AG04449 (cell line): ENCODE measurements around the gene ATAD2B.

Experiments used
- CTCF ChIA-PET: fragments of 350-600 bp; formaldehyde crosslinking; extraction: SDS; loops from one replicate; lab custom pipeline; 2021; ENCODE audit warnings: antibody characterized with exemption; lab: Yijun Ruan, JAX
- POLR2A ChIA-PET: fragments of 400-600, 350-600 bp; formaldehyde crosslinking; extraction: SDS; loops from one replicate; lab custom pipeline; 2020; ENCODE audit warnings: antibody characterized with exemption, inconsistent platforms; lab: Yijun Ruan, JAX
- DNase-seq: peaks from one replicate; pipeline ENCODE4 v3.0.0-alpha.2; 2010; ENCODE audit warnings: low read depth, low spot score
- H3K4me3 ChIP-seq: 2 replicates; pipeline ENCODE4 v1.5.1; 2011; ENCODE audit warnings: low read depth, mild to moderate bottlenecking, control low read depth, low read length
- TF ChIP-seq, protein P1 (sequence below): IDR thresholded peaks from one replicate; pipeline ENCODE4 v1.5.1; 2011; ENCODE audit warnings: mild to moderate bottlenecking, moderate library complexity, low read length, control low read depth, inconsistent platforms; ENCODE audit not compliant: insufficient read depth; ENCODE audit errors: missing control alignments

The ATAD2B gene

GRCh38 chr2:23700627-23701026 is 226.3 kb downstream of the ATAD2B start:
- ChIA-PET CTCF (no interaction called here), POLR2A (no interaction called here)
- no peak for DNase-seq
- no peak overlapping the region for H3K4me3 ChIP-seq
- TF ChIP-seq, protein P1, sequence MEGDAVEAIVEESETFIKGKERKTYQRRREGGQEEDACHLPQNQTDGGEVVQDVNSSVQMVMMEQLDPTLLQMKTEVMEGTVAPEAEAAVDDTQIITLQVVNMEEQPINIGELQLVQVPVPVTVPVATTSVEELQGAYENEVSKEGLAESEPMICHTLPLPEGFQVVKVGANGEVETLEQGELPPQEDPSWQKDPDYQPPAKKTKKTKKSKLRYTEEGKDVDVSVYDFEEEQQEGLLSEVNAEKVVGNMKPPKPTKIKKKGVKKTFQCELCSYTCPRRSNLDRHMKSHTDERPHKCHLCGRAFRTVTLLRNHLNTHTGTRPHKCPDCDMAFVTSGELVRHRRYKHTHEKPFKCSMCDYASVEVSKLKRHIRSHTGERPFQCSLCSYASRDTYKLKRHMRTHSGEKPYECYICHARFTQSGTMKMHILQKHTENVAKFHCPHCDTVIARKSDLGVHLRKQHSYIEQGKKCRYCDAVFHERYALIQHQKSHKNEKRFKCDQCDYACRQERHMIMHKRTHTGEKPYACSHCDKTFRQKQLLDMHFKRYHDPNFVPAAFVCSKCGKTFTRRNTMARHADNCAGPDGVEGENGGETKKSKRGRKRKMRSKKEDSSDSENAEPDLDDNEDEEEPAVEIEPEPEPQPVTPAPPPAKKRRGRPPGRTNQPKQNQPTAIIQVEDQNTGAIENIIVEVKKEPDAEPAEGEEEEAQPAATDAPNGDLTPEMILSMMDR = no peak

GRCh38 chr2:23699580-23699925 is 227.4 kb downstream of the ATAD2B start:
- H3K4me3 ChIP-seq = no peak overlapping the region
- TF ChIP-seq, protein P1 = no peak
- CTCF ChIA-PET = no interaction called here
- POLR2A ChIA-PET = no interaction called here
- no peak for DNase-seq

- H3K4me3 ChIP-seq = no peak overlapping the region
- TF ChIP-seq, protein P1 = no peak
- CTCF ChIA-PET = no interaction called here
- no peak for DNase-seq
- POLR2A ChIA-PET = no interaction called here
Observed at GRCh38 chr2:23698721-23699579, 228.0 kb downstream of the ATAD2B start.
